Stimulated activated CD8-positive, alpha-beta memory T cell treated with anti-CD3 and anti-CD28 coated beads, Interleukin-15, amount 100 ng/mL, for 1 hour (primary cell): ENCODE results near the gene ZNF516.

Experiments used
- DNase-seq: peaks from one replicate; pipeline ENCODE4 v3.0.0-alpha.2; 2020; ENCODE audit warnings: low read depth

Gene ZNF516

GRCh38 chr18:76379226-76380126 lies 115.6 kb downstream of the ZNF516 start:
- DNase-seq = no peak

GRCh38 chr18:76378526-76379215 lies 116.4 kb downstream of the ZNF516 start:
- no peak for DNase-seq

- no peak for DNase-seq
Measured at GRCh38 chr18:76377359-76377756, 117.7 kb downstream of the ZNF516 start.

GRCh38 chr18:76376668-76377358 lies 118.2 kb downstream of the ZNF516 start:
- no peak for DNase-seq

- DNase-seq = no peak
Measured at GRCh38 chr18:76376225-76376624, 118.8 kb downstream of the ZNF516 start.

GRCh38 chr18:76374330-76375281 lies 120.4 kb downstream of the ZNF516 start:
- no peak for DNase-seq

- no peak for DNase-seq
Measured at GRCh38 chr18:76373297-76373696, 121.7 kb downstream of the ZNF516 start.

- DNase-seq = no peak
Measured at GRCh38 chr18:76371301-76372203, 123.5 kb downstream of the ZNF516 start.

- no peak for DNase-seq
Measured at GRCh38 chr18:76370686-76371085, 124.4 kb downstream of the ZNF516 start.

- no peak for DNase-seq
Measured at GRCh38 chr18:76370201-76370600, 124.8 kb downstream of the ZNF516 start.

GRCh38 chr18:76369791-76370190 lies 125.3 kb downstream of the ZNF516 start:
- no peak for DNase-seq

- no peak for DNase-seq
Measured at GRCh38 chr18:76368976-76369375, 126.1 kb downstream of the ZNF516 start.

GRCh38 chr18:76368271-76368670 lies 126.8 kb downstream of the ZNF516 start:
- no peak for DNase-seq

GRCh38 chr18:76367168-76368125 lies 127.6 kb downstream of the ZNF516 start:
- no peak for DNase-seq

GRCh38 chr18:76365561-76365960 lies 129.5 kb downstream of the ZNF516 start:
- no peak for DNase-seq

GRCh38 chr18:76364282-76365259 lies 130.5 kb downstream of the ZNF516 start:
- DNase-seq = no peak

GRCh38 chr18:76363436-76364120 lies 131.5 kb downstream of the ZNF516 start:
- no peak for DNase-seq
